22Rv1 (cell line): ENCODE results near the gene EPAS1.

Source experiments
- H3K27ac ChIP-seq: fragments of 450-650 bp; 2 replicates; pipeline ENCODE4 v1.5.1; 2017
- CTCF ChIP-seq: fragments of 450-650 bp; IDR thresholded peaks from 2 replicates; pipeline ENCODE4 v1.5.1; 2017; ENCODE audit warnings: mild to moderate bottlenecking
- ZFX ChIP-seq: fragments of 450-650 bp; IDR thresholded peaks from 2 replicates; pipeline ENCODE4 v1.6.1; 2017; ENCODE audit warnings: antibody characterized with exemption, borderline replicate concordance

Gene EPAS1

GRCh38 chr2:46435796-46436360 is 138.7 kb downstream of the EPAS1 start:
- no peak overlapping the region for H3K27ac ChIP-seq
- no peak for TF ChIP-seq ZFX
- TF ChIP-seq CTCF = no peak
